ENCODE measurements around the gene OPTC. TPM values are rescaled to one million over a fixed set of nuclear protein-coding genes. Genes with fewer than 3 reads are reported as not detected.

OPTC gene
- total RNA-seq, 1 experiment from 2014 or later, result not detected

- ATAC-seq (no peak), DNase-seq (ENCODE audit: low read depth, low spot score) (no peak)
- Histone ChIP-seq H3K4me1 (ENCODE audit: control insufficient read depth in 1 of 2, insufficient read depth in 2 of 2, low read length in 2 of 2) (no peaks in the 10 kb centered on the region), H4K20me1 (ENCODE audit: insufficient read depth) (no peaks in the 10 kb centered on the region), H3K4me3 (replicated peaks in 1 of 2; ENCODE audit: low read depth in 1 of 2, low read length in 2 of 2) (no peak overlapping the region), H3K9me2 (ENCODE audit: insufficient read depth) (no peaks in the 10 kb centered on the region), H3K9me3 (ENCODE audit: control insufficient read depth in 1 of 2, insufficient read depth in 1 of 2, low read depth in 1 of 2, low read length in 2 of 2) (no peaks in the 10 kb centered on the region; a peak in 1 of 4 replicates), H3K27me3 (ENCODE audit: insufficient read depth, low read length) (peaks cover 30% of the 10 kb centered on the region; the same call in 1 of the 2 replicates), H3K4me2 (ENCODE audit: low read length) (no peak overlapping the region), H2AFZ (ENCODE audit: low read depth, low read length, poor library complexity, severe bottlenecking) (no peak overlapping the region), H3K79me2 (ENCODE audit: insufficient read depth, low read length) (no peaks in the 10 kb centered on the region), H3K27ac (ENCODE audit: low read depth, low read length) (no peak overlapping the region), H3K36me3 (ENCODE audit: control insufficient read depth in 1 of 2, insufficient read depth in 2 of 2, low read length in 2 of 2) (no peaks in the 10 kb centered on the region), H3K9ac (ENCODE audit: low read length) (no peak overlapping the region)
- BruUV-seq (replicated peaks), result no TSS peak
- CTCF ChIA-PET, result no interaction called here
- RAD21 ChIA-PET (ENCODE audit: low non-redundant PET in 1 of 2, low total read pairs in 2 of 2, uncharacterized antibody in 2 of 2, unreplicated experiment in 2 of 2), result no interaction called here
- TF ChIP-seq RAD21 (IDR thresholded peaks at IDR 0.05; ENCODE audit: low read depth) (no peak), POLR2AphosphoS5 (IDR thresholded peaks at IDR 0.05; ENCODE audit: low read depth, low read length) (no peak), FOSL1 (IDR thresholded peaks at IDR 0.05; ENCODE audit: low read depth) (no peak)
- POLR2A ChIA-PET, result no interaction called here
- intact Hi-C loops (cut with micrococcal nuclease), result no loop called here
These were observed 45.4 kb upstream of the OPTC start for GRCh38 chr1:203448521-203449061.

DNA sequence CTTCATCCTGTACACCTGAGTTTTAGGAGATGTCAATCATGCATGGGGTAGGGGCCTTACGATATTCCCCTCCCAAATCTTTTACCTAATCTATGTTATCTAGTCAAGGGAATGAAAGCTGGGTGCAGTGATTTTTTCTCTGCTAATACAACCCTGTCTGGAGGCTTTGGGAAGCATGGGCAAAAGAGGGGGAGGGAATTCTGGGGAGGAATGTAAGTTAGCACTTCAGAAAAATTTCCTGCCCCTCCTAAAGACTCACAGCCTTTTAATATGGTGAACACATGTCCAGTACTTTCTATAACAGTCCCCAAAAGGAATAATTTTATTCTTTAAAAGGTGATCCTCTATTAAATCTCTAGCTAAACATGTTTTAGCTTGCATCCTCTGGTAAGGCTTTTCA is 44.0 kb upstream of the OPTC start:
- no peak for ATAC-seq
- CTCF ChIA-PET, result interaction anchor here (1.1 kb wide), 1 partner anchor 182 kb away, joined by 4 read pairs; no protein-coding TSS in a partner anchor
- peaks cover 30% of the 10 kb centered on the region; the same call in 1 of the 2 replicates for H3K27me3 ChIP-seq (ENCODE audit: insufficient read depth, low read length)
- no peak overlapping the region for H3K27ac ChIP-seq (ENCODE audit: low read depth, low read length)
- no peak overlapping the region for H3K4me3 ChIP-seq (replicated peaks in 1 of 2; ENCODE audit: low read depth in 1 of 2, low read length in 2 of 2)
- H3K9me2 ChIP-seq (ENCODE audit: insufficient read depth), result no peaks in the 10 kb centered on the region
- H3K79me2 ChIP-seq (ENCODE audit: insufficient read depth, low read length), result no peaks in the 10 kb centered on the region
- H2AFZ ChIP-seq (ENCODE audit: low read depth, low read length, poor library complexity, severe bottlenecking), result no peak overlapping the region
- RAD21 ChIA-PET (ENCODE audit: low non-redundant PET in 1 of 2, low total read pairs in 2 of 2, uncharacterized antibody in 2 of 2, unreplicated experiment in 2 of 2), result no interaction called here
- H4K20me1 ChIP-seq (ENCODE audit: insufficient read depth), result no peaks in the 10 kb centered on the region
- no peaks in the 10 kb centered on the region for H3K4me1 ChIP-seq (ENCODE audit: control insufficient read depth in 1 of 2, insufficient read depth in 2 of 2, low read length in 2 of 2)
- H3K36me3 ChIP-seq (ENCODE audit: control insufficient read depth in 1 of 2, insufficient read depth in 2 of 2, low read length in 2 of 2), result no peaks in the 10 kb centered on the region
- H3K4me2 ChIP-seq (ENCODE audit: low read length), result no peak overlapping the region
- no peak for DNase-seq (ENCODE audit: low read depth, low spot score)
- POLR2A ChIA-PET, result no interaction called here
- BruUV-seq (replicated peaks), result no TSS peak
- intact Hi-C loops (cut with micrococcal nuclease), result no loop called here
- no peaks in the 10 kb centered on the region; a peak in 1 of 4 replicates for H3K9me3 ChIP-seq (ENCODE audit: control insufficient read depth in 1 of 2, insufficient read depth in 1 of 2, low read depth in 1 of 2, low read length in 2 of 2)
- H3K9ac ChIP-seq (ENCODE audit: low read length), result no peak overlapping the region
- TF ChIP-seq, protein P1, sequence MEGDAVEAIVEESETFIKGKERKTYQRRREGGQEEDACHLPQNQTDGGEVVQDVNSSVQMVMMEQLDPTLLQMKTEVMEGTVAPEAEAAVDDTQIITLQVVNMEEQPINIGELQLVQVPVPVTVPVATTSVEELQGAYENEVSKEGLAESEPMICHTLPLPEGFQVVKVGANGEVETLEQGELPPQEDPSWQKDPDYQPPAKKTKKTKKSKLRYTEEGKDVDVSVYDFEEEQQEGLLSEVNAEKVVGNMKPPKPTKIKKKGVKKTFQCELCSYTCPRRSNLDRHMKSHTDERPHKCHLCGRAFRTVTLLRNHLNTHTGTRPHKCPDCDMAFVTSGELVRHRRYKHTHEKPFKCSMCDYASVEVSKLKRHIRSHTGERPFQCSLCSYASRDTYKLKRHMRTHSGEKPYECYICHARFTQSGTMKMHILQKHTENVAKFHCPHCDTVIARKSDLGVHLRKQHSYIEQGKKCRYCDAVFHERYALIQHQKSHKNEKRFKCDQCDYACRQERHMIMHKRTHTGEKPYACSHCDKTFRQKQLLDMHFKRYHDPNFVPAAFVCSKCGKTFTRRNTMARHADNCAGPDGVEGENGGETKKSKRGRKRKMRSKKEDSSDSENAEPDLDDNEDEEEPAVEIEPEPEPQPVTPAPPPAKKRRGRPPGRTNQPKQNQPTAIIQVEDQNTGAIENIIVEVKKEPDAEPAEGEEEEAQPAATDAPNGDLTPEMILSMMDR (IDR thresholded peaks at IDR 0.05 in 2 of 3, conservative IDR thresholded peaks at IDR 0.05 in 1 of 3; ENCODE audit: borderline replicate concordance in 1 of 3, insufficient read depth in 1 of 3, low read depth in 2 of 3, low read length in 2 of 3), result no peak
- TF ChIP-seq ELF1 (IDR thresholded peaks at IDR 0.05; ENCODE audit: borderline replicate concordance, low read depth) (no peak), RAD21 (IDR thresholded peaks at IDR 0.05; ENCODE audit: low read depth) (no peak), EZH2 (IDR thresholded peaks at IDR 0.05) (no peak), TCF7L2 (IDR thresholded peaks at IDR 0.05; ENCODE audit: borderline replicate concordance, extremely low read depth, insufficient read depth, insufficient read length) (no peak), ZNF274 (IDR thresholded peaks at IDR 0.05; ENCODE audit: low read depth, low read length) (no peak), MAX (IDR thresholded peaks at IDR 0.05) (no peak), SIN3A (IDR thresholded peaks at IDR 0.05; ENCODE audit: low read depth) (no peak), YY1 (IDR thresholded peaks at IDR 0.05; ENCODE audit: extremely low read depth, insufficient replicate concordance, low read depth, low read length) (no peak), ZBTB33 (IDR thresholded peaks at IDR 0.05; ENCODE audit: extremely low read depth, insufficient replicate concordance, low read length) (no peak), EGR1 (IDR thresholded peaks at IDR 0.05; ENCODE audit: low read depth) (no peak), SP1 (IDR thresholded peaks at IDR 0.05; ENCODE audit: low read depth) (no peak)
